DOHH2 (cell line): ENCODE results near the gene PYCR2.
"Not testable (repeated sequence)": the region's sequence is repeated elsewhere in the genome, so short reads cannot be mapped to it uniquely, and the experiment has no call there.

ENCODE experiments used
- H3F3A ChIP-seq: fragments of 200-600 bp; sonication (generic), shearing (Covaris generic); 2 replicates; pipeline ENCODE4 v1.6.0; 2016; ENCODE audit warnings: antibody characterized with exemption, mild to moderate bottlenecking; ENCODE audit not compliant: control insufficient read depth, insufficient read depth
- H3K27ac ChIP-seq: fragments of 200-600 bp; sonication (generic); 2 replicates; pipeline ENCODE4 v1.5.1; 2014; ENCODE audit warnings: low read depth, mild to moderate bottlenecking, low read length, moderate library complexity
- H3K27me3 ChIP-seq: fragments of 200-600 bp; sonication (generic); 2 replicates; pipeline ENCODE4 v1.6.1; 2014; ENCODE audit warnings: mild to moderate bottlenecking, low read length, mixed read lengths; ENCODE audit not compliant: control insufficient read depth
- H3K36me3 ChIP-seq: fragments of 200-600 bp; sonication (generic); 2 replicates; pipeline ENCODE4 v1.6.1; 2014; ENCODE audit warnings: mild to moderate bottlenecking, low read length, moderate library complexity, mixed read lengths; ENCODE audit not compliant: control insufficient read depth
- H3K4me1 ChIP-seq: fragments of 200-600 bp; sonication (generic); 2 replicates; pipeline ENCODE4 v1.6.1; 2014; ENCODE audit warnings: mild to moderate bottlenecking, low read length, mixed read lengths; ENCODE audit not compliant: control insufficient read depth
- H3K4me2 ChIP-seq: fragments of 200-600 bp; sonication (generic); 2 replicates; pipeline ENCODE4 v1.6.0; 2014; ENCODE audit warnings: mild to moderate bottlenecking, low read length, moderate library complexity
- H3K4me3 ChIP-seq: fragments of 200-600 bp; sonication (generic); 2 replicates; pipeline ENCODE4 v1.5.1; 2014; ENCODE audit warnings: mild to moderate bottlenecking, low read length, mixed read lengths
- H3K79me2 ChIP-seq: fragments of 200-600 bp; sonication (generic); 2 replicates; pipeline ENCODE4 v1.6.1; 2014; ENCODE audit warnings: mild to moderate bottlenecking, low read length, mixed read lengths; ENCODE audit not compliant: control insufficient read depth
- H3K9me2 ChIP-seq: fragments of 200-600 bp; sonication (generic); replicated peaks from 2 replicates; pipeline ENCODE4 v1.6.1; 2014; ENCODE audit warnings: mild to moderate bottlenecking, low read length, mixed read lengths; ENCODE audit not compliant: control insufficient read depth
- H3K9me3 ChIP-seq: fragments of 200-600 bp; sonication (generic); 2 replicates; pipeline ENCODE4 v1.6.1; 2014; ENCODE audit warnings: antibody characterized with exemption, low read length, mixed read lengths; ENCODE audit not compliant: control insufficient read depth, insufficient read depth
- H4K20me1 ChIP-seq: fragments of 200-600 bp; sonication (generic); 2 replicates; pipeline ENCODE4 v1.6.0; 2014; ENCODE audit warnings: low read depth, mild to moderate bottlenecking, antibody characterized with exemption, low read length, moderate library complexity; ENCODE audit not compliant: control insufficient read depth, insufficient read depth
- EZH2phosphoT487 ChIP-seq: fragments of 200-600 bp; sonication (generic); IDR thresholded peaks from 2 replicates; pipeline ENCODE4 v1.6.1; 2017; ENCODE audit warnings: borderline replicate concordance, mild to moderate bottlenecking, antibody characterized with exemption, low read length, moderate library complexity, mixed read lengths
- TF ChIP-seq, protein P1 (sequence below): fragments of 200-600 bp; sonication (generic); IDR thresholded peaks from one replicate; pipeline ENCODE4 v1.5.1; 2014; ENCODE audit warnings: antibody characterized with exemption, mild to moderate bottlenecking, low read depth, low read length; ENCODE audit not compliant: poor library complexity, severe bottlenecking

Gene PYCR2

DNA sequence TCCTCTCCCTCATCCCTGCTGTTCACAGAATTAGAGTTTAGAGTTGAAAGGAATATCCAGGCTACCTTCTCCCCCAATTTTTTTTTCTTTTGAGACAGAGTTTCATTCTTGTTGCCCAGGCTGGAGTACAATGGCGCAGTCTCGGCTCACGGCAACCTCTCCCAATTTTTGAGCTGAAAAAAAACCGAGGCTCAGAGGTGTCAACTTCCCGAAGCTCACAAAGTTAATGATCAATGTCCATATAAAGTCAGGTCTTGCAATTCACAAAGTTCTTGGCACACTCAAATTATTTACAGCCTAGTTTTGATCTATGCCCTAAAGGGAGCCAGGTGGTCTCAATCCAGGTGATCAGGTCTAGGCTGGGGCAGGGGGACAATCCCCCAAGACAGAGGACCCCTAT, 34.3 kb downstream of the PYCR2 start:
- no peaks in the 10 kb centered on the region for H3K27me3 ChIP-seq
- H3K9me3 ChIP-seq = no peaks in the 10 kb centered on the region
- no peaks in the 10 kb centered on the region for H3K4me1 ChIP-seq
- H3K27ac ChIP-seq = no peak overlapping the region
- H3K4me3 ChIP-seq = no peak overlapping the region
- no peaks in the 10 kb centered on the region for H3K79me2 ChIP-seq
- no peaks in the 10 kb centered on the region for H4K20me1 ChIP-seq
- no peaks in the 10 kb centered on the region for H3K36me3 ChIP-seq
- no peaks in the 10 kb centered on the region for H3F3A ChIP-seq
- TF ChIP-seq EZH2phosphoT487 = no peak
- TF ChIP-seq, protein P1, sequence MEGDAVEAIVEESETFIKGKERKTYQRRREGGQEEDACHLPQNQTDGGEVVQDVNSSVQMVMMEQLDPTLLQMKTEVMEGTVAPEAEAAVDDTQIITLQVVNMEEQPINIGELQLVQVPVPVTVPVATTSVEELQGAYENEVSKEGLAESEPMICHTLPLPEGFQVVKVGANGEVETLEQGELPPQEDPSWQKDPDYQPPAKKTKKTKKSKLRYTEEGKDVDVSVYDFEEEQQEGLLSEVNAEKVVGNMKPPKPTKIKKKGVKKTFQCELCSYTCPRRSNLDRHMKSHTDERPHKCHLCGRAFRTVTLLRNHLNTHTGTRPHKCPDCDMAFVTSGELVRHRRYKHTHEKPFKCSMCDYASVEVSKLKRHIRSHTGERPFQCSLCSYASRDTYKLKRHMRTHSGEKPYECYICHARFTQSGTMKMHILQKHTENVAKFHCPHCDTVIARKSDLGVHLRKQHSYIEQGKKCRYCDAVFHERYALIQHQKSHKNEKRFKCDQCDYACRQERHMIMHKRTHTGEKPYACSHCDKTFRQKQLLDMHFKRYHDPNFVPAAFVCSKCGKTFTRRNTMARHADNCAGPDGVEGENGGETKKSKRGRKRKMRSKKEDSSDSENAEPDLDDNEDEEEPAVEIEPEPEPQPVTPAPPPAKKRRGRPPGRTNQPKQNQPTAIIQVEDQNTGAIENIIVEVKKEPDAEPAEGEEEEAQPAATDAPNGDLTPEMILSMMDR = no peak
- no peak overlapping the region for H3K4me2 ChIP-seq
- no peaks in the 10 kb centered on the region for H3K9me2 ChIP-seq

DNA sequence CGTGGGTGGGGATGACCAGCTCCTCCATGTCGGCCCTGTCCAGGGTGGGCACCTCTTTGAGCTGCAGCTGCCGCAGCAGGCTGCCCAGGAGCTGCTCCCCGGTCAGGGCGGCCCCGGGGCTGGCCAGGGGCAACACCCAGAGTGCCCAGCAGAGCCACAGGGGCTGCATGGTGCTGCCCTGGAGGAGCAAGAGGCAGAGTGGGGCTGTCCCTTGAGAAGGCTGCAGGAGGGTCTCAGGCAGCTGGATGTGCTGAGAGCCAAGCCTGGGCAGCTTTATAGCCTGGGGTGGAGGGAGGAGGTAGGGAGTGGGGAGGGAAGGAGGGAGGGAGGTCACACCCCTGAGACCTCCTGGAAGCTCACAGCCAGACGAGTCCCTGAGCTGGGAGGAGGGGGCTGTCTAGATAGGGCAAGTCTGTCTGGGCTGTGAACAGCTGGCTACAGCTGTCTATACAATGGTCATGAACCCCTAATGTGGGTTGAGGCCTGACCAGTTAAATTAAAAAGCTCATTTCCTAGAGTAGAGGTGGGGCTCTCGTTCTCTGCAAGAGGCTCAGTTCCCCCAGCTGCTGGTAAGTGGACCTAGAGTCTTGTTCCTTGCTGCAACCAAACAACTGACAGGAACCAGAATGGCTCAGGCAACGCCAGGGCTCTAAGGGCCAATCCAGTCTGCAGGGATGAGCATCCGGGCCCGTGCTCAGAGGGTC, 35.0 kb downstream of the PYCR2 start, which contains the start of gene LEFTY1:
LEFTY1 (minus strand) TSS at position 249 of the 704 bp plus-strand sequence; CDS start at position 169, 80 bp downstream.
- Histone ChIP-seq H3K27ac (no peak within 1 kb of the TSS), H3F3A (no peaks in the 10 kb centered on the region), H3K9me3 (no peaks in the 10 kb centered on the region), H3K36me3 (no peaks in the 10 kb centered on the region), H3K4me1 (no peaks in the 10 kb centered on the region), H3K9me2 (no peaks in the 10 kb centered on the region), H3K27me3 (peaks cover under 1% of the 10 kb centered on the region; the same call in 1 of the 2 replicates), H4K20me1 (no peaks in the 10 kb centered on the region), H3K79me2 (no peaks in the 10 kb centered on the region), H3K4me2 (no peak within 1 kb of the TSS), H3K4me3 (no peak within 1 kb of the TSS)
- TF ChIP-seq EZH2phosphoT487 = no peak
- TF ChIP-seq, protein P1 = no peak

DNA sequence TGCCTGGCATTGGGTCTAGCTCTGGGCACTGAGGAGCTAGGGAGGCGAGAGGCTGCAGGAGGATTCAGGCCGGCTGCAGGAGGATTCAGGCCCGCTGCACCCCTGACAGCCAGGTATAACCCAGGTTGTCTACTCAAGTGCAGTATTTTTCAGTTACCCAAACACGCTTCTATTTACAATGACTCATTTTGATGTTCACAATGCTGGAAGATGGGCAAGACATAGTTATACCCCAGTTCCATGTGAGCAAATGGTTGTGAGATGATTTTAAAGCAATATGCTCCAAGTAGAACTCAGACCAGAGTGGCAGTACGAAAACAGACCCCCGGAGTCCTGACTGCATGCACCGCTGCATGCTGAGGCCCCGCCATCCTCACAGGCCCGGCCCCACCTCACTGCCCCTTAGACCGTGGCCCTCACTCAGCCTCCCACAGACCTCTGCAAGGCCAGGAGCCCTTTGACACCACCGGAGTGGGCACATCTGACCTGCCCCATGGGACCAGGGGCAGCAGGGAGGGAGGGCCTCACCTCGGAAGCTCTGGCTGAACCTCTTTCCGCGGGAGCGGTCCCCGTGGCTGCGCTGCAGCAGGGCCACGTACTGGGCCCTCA, 35.7 kb downstream of the PYCR2 start:
- Histone ChIP-seq H3K79me2 (no peaks in the 10 kb centered on the region), H3K27ac (no peak overlapping the region), H3K4me2 (no peak overlapping the region), H3K27me3 (peaks cover 5% of the 10 kb centered on the region), H3K9me2 (no peaks in the 10 kb centered on the region), H4K20me1 (no peaks in the 10 kb centered on the region), H3K4me1 (no peaks in the 10 kb centered on the region), H3F3A (no peaks in the 10 kb centered on the region), H3K9me3 (no peaks in the 10 kb centered on the region), H3K36me3 (no peaks in the 10 kb centered on the region), H3K4me3 (no peak overlapping the region)
- TF ChIP-seq, protein P1 = no peak
- TF ChIP-seq EZH2phosphoT487 = no peak

DNA sequence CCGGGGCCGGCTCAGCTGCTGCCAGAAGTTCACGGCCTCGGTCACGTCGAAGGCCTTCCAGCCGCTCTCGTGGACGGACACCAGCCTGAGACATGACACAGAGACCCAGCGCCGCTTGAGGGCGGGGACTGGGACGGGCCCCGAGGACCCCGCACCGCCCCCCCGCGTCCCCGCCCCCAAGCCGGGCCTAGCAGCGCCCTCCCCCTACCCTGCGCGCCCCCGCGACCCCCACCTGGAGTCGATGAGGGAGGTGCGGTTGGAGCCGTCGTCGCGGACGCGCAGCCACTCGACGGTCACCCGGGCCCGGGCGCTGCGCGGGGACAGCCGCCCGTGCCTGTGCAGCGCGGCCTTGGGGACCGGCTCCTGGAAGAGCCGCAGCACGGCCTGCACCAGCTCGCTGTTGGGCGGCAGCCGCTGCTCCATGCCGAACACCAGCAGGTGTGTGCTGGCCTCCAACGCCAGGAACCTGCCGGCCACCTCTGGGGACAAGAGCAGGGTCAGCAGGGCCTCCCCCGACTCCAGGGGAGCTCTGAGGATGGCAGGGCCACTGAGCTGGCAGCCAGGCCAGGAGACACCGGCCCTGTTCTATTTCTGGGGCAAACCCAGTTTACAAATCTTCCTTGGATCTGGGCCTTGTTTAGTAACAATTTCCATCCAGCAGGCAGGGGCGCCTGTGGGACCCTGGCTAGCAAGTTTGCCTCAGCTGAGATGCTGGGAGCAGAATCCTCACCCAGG, 36.3 kb downstream of the PYCR2 start:
- not testable (repeated sequence) for H3K4me1 ChIP-seq, H3K4me2 ChIP-seq, H4K20me1 ChIP-seq, H3K4me3 ChIP-seq, H3K79me2 ChIP-seq, H3K36me3 ChIP-seq, H3K27ac ChIP-seq, H3F3A ChIP-seq, H3K9me2 ChIP-seq, H3K9me3 ChIP-seq
- H3K27me3 ChIP-seq = peaks cover 12% of the 10 kb centered on the region
